HG03558 (cell line): ENCODE data around the gene FAM32A.

Experiments
- ATAC-seq: cut with Tn5 transposase; IDR thresholded peaks from one replicate; pipeline ENCODE4 v1.9.1; 2021; ENCODE audit warnings: moderate number of reproducible peaks; ENCODE audit not compliant: unreplicated experiment; ENCODE audit errors: extremely low read depth

FAM32A gene

DNA sequence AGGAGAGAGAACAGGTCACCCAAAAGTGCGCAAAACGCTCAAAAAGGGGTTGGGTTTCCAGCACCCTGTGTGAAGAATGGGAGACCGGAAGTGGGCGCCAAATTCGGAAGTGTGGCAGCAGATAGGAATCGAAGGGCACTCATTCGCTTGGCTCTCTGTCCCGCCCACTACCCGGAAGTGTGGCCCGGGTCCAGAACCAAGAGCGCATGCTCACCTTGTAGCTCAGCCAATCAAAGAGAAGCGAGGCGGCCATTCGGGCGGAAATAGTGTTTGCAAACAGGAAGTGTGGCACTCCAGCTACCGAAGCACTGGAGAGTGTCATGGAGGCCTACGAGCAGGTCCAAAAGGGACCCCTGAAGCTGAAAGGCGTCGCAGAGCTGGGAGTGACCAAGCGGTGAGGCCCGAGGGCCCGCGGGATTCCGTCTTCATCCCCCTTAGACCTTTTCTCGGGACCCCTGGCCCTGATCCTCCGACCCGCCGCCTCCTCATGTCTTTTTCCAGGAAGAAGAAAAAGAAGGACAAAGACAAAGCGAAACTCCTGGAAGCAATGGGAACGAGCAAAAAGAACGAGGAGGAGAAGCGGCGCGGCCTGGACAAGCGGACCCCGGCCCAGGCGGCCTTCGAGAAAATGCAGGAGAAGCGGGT, at the start of gene FAM32A:
TSS of gene FAM32A (plus strand) at position 288 of the 645 bp plus-strand sequence. CDS start at position 321, 33 bp downstream.
- ATAC-seq, result peak; percentile 78

DNA sequence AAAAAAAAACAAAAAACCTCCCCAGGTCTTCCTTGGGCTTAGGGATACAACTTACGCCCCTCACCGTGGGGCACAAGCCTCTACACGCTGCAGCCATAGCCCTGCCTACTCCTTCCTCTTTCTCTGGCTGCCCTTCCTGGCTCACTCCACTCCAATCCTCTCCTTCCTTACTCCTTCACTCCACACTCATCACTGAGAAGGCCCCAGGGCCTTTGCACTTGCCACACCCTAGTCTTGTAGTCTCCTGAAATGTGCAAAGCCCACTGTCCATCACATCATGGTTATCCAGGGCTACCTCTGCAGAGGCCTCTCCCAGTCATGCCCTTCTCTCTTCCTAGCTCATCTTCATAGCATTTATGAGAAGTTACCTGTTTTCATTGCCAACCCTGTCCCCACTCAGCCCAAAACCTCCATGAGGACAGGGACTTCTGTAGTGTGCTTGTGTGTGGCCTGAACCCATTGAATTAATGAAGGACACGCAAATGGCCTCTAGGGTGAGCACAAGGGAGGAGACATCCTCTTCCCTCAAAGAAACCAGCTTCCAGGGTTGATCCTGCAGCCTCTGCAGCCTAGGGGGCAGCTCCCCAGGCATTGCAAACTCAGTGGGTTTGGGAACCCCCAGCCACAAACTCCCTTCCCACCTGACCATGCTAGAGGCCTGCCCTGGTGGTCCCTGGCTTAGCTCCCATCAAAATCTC, 49.6 kb upstream of the FAM32A start:
- ATAC-seq, result no peak

DNA sequence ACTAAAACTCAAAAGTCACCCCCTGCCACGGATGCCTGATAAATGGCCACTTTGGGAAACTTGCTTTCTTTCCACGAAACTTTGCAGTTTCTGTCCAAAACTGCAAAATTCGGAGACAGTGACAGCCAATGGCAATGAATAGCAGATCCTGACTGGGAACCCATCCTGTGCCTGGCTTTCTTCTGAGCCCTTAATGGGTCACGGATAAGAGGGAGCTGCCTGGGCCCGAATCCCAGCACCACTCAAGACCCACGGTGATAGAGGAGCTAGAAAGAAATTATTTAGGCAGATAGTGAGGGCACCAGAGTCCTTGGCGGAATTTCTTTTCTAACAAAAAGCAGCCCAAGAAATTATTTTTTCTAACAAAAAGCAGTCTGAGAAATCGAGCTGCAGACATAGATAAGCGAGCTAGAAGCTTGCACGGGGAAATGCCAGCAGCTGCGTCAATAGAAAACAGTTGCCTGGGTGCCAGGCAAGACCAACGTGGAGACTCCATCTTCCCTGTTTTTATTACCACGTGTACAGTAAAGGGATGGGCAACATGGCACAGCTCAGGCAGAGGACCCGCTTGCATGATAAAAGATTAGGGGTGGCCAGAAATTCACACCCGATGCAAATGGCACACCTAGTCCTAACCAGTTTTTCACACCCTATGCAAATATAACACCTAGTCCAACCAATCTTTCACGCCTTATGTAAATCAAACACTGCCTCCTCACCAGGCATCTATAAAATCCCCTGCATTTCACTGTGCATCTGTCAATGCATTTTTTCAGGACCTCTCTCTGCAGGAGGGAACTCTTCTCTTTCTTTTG, 48.8 kb upstream of the FAM32A start:
- no peak for ATAC-seq

DNA sequence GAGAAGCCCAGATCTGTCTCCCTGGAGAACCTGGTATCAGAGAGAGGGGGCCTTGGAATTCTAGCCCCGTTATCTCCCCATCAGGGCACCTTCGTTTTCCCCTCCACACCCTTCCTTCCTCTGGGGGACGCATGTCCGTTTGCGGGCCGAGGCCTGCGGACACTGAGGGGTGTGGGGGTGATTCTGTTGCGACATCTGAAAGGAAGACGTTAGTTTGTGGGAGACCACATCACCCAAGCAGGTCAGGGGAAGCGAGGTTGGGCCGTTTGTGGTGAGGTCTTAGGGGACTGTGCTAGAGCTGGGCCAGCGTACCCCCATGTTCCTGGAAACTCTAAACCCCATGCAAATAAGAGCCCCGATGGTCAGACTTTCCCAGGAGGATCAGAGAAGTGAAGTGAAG, 45.5 kb upstream of the FAM32A start:
- ATAC-seq, result no peak

DNA sequence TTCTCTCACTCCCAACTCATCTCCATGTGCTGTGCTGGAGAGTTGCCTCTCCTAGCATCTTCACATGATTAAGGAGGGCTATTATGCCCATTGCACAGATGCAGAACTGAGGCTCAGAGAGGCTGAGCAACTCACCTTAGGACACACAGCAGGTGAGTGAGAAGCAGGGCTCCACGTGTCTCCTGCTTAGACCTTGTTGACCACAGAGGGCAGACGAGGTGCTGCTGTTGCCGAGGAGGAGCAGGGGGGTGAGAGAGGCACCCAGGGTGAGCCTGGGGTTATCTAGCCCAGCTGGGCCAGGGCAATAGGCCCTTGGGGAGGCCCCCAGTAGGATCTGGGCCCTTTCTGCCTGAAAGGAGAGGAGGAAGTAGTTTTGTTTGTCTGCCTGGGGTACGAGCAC, 44.2 kb upstream of the FAM32A start:
- no peak for ATAC-seq

DNA sequence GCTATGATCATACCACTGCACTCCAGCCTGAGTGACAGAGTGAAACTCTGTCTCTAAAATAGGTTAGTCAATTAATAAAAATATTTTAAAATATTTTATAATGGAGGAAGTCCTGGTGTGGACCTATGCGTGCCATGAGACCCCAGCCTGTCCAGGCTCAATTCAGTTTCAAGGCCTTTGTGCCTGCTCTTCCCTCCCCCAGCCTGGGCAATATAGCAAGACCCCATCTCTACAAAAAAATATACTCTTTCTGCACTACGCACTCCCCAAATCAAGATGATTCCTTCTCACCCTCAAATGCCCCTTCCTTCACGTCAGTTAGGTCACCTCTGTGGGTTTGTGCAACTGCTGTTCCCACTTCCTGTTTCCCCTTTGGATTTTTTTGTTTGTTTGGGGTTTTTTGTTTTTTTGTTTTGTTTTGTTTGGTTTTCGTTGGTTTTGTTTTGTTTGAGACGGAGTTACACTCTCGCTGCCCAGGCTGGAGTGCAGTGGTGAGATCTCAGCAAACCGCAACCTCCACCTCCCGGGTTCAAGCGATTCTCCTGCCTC, 43.1 kb upstream of the FAM32A start:
- no peak for ATAC-seq

DNA sequence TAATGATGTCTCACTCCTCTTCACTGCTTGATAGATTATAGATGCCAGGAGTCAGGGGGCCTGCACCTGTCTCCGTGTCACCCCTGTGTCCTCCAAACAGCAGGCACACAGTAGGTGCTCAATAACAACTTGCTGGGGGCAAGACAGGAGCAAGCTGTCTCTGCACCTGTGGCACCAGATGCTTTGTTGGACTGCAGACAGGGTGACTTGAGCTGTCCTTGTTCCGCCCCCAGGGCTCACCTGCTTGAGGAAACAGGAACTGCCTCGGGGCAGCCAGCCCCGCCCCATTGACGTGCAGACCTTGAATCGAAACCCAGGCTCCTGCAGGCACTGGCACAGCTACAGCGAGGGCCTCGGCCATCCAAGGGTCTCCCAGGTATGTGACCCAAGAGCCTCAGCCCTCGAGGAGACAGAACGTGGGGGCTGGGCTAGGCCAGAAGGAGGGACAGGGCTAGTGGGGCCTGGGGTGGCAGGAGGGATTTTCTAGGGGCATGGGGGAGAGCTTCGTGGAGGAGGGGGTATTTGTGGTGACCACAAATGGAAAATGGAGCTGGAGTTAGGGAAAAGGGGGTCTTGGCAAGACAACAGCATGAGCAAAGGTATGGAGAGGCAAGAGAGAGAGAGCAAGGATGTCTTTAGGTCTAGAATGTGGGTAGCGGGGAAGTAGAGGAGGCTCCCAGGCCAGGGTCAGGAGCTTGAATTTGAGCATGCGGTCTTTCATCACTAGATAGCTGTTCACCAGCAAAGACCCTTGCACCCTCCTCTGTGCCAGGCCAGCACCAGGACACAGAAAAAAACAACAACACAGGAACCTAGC, 41.6 kb upstream of the FAM32A start, which contains the start of gene HSH2D:
TSS of gene HSH2D (plus strand) at position 287 of the 817 bp plus-strand sequence. CDS start 5,066 bp downstream, outside the sequence.
- ATAC-seq, result no peak

DNA sequence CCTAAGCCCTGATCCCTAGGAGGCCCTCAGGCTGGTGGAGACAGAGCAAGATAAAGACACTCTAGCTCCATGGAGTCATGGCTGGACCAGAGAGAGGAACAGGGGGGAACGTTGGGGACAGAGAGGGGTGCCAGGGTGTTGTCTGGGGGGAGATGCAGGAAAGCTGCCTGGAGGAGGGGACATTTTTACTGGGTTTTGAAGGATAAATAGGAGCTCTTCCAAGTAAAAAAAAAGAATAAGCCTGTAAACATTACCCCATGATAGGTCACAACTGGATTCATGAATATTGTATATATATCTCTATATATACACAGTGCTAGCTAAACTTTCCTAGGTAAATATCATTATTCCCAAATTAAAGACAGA, 41.0 kb upstream of the FAM32A start:
- ATAC-seq, result no peak

DNA sequence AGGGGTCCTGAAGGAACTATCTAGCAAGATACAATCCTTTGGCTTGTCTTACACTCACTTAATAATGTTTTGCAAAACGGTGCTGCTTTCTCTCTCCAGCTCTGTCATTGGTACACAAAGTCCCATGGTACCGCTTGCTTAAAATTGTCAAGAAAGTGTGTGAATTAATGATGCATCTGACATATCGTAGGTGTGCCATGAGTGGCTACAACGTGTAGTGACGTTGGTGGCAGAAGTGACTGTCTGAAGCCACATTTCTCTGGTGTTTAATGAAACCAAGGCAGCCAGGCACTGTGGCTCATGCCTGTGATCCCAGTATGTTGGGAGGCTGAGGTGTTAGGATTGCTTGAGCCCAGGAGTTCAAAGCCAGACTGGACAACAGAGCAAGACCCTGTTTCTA, 39.1 kb upstream of the FAM32A start:
- ATAC-seq, result no peak

DNA sequence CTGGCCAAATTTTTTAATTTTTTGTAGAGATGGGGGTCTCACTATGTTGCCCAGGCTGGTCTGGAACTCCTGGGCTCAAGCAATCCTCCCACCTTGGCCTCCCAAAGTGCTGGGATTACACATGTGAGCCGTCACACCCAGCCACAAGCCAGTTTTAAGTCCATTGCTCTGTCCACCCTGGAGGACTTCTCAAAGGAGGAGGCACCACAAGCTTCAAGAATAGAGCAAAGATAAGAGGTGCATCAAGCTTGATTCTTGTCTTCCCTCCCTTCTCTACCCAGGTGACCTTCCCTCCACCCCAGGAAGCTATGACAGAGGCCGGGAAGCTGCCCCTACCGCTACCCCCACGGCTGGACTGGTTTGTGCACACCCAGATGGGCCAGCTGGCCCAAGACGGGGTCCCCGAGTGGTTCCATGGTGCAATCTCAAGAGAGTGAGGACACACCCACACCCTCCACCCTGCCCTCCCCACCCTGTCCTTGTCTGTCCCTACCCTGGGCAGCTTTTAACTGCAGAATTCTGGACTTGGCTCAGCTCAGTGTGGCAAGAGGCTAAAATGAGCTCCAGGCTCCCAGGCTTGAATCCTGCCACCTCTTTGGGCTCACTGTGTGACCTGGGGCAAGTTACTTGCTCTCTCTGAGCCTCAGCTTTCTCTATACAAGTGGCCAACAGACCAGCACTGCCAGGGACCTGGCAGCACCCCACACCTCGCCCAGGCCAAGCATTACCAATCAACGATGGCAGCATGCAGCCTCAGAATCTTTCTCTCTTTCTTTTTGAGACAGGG, 36.6 kb upstream of the FAM32A start:
- no peak for ATAC-seq

DNA sequence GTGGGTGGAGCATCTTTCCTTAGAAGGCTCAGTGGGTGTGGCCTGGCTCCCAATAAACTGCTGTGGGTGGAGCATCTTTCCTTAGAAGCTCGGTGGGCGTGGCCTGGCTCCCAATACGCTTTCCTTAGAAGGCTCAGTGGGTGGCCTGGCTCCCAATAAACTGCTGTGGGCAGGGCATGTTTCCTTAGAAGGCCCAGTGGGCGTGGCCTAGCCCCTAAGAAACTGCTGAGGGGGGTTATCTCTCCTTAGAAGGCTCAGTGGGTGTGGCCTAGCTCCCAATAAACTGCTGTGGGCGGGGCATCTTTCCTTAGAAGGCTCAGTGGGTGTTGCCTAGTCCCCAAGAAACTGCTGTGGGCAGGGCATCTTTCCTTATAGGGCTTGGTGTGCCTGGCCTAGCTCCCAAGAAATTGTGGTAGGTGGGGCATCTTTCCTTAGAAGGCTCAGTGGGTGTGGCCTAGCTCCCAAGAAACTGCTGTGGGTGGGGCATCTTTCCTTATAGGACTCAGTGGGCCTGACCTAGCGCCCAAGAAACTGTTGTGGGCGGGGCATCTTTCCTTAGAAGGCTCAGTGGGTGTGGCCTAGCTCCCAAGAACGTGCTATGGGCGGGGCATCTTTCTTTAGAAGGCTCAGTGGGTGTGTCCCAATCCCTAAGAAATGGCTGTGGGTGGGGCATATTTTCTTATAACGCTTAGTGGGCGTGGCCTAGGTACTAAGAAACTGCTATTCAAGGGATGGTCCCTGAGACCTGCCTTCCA, 31.5 kb upstream of the FAM32A start:
- no peak for ATAC-seq

DNA sequence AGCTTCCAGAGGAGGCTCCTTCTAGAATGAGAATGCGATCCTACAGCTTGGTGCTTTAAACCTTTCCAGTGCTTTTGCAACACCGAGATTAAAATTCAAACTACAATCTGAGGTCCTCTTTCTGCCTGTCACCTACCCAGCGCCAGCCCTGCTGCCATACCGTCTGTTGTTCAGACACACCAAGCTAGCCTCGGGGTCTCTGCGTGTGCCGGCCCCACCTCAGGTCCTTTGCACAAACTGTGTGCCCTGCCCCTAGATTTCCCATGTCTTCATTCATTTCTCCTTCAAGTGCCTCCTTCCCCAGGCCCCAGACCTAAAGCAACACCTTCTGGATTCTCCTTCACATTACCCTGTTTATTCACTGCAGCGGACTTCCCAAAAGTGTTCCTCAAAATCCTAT, 30.7 kb upstream of the FAM32A start:
- no peak for ATAC-seq

DNA sequence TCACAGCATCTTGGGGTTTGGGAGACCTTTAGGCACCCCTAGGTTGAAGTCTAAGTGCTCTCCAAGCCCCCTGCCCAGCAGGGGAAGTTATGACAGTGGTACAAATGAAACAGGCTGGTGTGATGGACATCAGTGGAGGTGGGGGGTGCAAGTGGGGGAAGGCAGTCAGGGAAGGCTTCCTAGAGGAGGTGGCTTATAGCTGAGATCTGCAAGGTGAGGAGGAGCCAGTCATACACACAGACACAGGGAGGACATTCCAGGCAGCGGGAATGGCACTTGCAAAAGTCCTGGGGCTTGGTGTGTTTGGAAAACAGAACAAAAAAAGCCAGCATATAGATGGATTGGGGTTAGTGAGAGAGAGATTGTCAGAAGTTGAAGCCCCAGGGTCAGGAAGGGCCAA, 30.1 kb upstream of the FAM32A start:
- no peak for ATAC-seq

DNA sequence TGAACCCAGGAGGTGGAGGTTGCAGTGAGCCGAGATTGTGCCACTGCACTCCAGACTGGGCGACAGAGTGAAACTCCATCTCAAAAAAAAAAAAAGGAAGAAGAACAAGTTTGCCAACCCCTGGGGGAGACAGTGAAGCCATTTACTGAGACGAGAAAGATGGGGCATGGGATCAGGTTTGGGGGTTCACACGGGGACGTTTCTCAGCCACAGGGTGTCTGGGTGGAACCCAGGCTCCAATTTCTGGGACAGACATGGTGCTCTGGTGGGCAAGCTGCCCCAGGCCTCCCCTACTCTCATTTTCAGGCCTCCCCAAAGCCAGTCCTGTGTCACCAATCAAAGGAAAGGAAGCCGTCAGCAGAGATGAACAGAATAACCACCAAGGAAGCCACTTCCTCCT, 28.3 kb upstream of the FAM32A start:
- ATAC-seq, result no peak

DNA sequence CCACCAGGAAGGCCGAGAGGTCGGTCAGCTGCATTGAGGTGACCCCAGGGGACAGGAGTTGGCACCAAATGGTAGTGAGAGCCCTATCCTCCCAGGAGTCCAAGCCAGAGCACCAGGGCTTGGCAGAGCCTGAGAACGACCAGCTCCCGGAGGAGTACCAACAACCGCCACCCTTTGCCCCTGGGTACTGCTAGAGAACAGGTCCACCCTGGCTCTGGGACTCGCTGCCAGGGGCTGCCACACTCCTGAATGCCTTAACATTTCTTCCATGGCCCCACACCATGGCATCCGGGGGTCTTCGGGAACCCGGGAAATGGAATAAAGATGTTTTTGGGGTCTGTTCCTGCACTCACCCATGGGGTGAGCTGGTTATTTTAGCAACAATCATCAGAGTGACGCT, 27.6 kb upstream of the FAM32A start:
- ATAC-seq, result no peak

DNA sequence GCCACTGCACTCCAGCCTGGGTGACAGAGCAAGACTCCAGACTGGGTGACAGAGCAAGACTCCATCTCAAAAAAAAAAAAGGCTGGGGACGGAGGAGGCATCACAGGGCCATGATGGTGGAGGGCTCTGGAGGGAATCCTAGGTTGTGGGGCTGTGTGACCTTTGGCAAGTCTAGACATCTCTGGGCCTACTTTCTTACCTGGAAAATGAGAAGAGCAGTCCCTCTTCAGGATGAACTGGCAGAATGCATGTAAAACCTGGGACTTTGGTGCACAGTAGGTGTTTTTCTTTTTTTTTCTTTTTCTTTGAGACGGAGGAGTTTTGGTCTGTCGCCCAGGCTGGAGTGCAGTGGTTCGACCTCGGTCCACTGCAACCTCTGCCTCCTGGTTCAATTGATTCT, 25.6 kb upstream of the FAM32A start:
- ATAC-seq, result no peak

DNA sequence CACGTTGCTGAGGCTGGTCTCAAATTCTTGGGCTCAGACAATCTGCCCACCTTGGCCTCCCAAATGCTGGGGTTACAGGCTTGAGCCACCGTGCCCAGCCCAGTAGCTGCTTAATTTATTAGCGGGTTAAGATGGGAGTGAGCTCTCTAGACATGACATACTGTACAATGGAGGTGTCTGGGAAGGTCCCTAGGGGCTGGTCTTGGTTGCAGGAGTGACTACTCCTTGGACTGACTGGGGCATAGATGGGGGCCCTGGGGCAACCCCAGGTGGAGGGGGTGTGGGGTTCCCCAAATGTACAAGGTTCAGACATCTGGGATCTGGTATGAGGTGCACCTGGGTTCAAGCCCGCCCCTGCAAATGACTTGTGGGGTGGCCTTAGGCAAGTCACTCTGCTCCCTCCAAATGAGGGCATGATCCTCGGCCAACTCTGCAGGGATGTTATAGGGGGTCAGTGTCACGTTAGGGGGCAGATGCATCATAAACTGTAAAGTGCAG, 24.7 kb upstream of the FAM32A start:
- ATAC-seq, result no peak

DNA sequence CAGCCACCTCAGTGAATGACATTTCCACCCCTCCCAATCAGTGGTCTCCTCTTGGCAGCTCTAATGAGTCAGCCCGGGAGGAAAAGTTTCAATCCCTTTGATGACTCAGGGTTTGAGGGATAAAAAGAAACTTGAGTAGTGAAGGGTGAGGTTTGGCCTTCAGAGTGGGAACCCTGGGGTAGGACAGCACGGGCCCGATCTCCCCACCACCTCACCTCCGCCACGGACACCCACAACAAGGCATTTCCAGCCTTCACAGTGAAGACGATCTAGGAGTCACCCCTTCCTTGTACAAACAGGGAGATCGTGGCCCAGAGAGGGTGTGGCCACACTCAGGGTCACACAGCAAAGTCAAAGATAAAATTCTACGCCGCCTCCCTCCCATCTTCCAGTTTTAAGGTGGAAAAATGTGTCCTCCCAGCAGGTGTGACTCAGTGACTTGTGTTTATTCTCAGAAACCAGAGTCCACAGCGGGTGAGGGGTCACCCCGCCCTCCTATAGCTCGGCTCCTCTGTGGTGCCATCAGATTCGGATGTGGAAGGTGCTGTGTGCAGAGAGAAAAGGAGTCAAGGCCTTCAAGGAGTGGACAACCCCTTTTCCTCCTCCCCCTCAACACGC, 24.2 kb upstream of the FAM32A start:
- no peak for ATAC-seq
